ENCODE results near the gene ITGB1BP1. TPM values are rescaled to one million over a fixed set of nuclear protein-coding genes. Genes with fewer than 3 reads are reported as not detected.

Gene ITGB1BP1
- total and polyA plus RNA-seq, 2 of the 13 experiments (the other 11 are each of a cell fraction or from before 2014, with no cell fraction given), result 106 to 108 TPM

GRCh38 chr2:9379391-9379755 lies 44.0 kb downstream of the ITGB1BP1 start:
- Histone ChIP-seq H3K4me2 (ENCODE audit: low read depth, low read length) (no peak overlapping the region), H4K20me1 (ENCODE audit: insufficient read depth, low read length) (no peaks in the 10 kb centered on the region), H3K4me1 (ENCODE audit: insufficient read depth, low read length) (peaks cover 40% of the 10 kb centered on the region), H3K27ac (ENCODE audit: extremely low read length, insufficient read depth, low read length) (no peak overlapping the region), H3K27me3 (ENCODE audit: control insufficient read depth in 1 of 2, insufficient read depth in 2 of 2, low read length in 2 of 2) (no peaks in the 10 kb centered on the region), H3K4me3 (replicated peaks in 1 of 3; ENCODE audit: insufficient read depth in 1 of 3, low read depth in 2 of 3, low read length in 3 of 3) (no peak overlapping the region), H2AFZ (ENCODE audit: low read length) (no peak overlapping the region), H3K79me2 (ENCODE audit: insufficient read depth, low read length) (no peaks in the 10 kb centered on the region), H3K36me3 (replicated peaks in 1 of 2; ENCODE audit: control insufficient read depth in 1 of 2, insufficient read depth in 2 of 2, low read length in 2 of 2) (peaks cover 7 to 15% of the 10 kb centered on the region in 2 experiments; a peak in 4 of 5 replicates), H3K9ac (ENCODE audit: insufficient read depth, low read depth, low read length) (no peak overlapping the region), H3K9me3 (ENCODE audit: low read length) (no peaks in the 10 kb centered on the region)
- no peak for TF ChIP-seq GPBP1L1 (CRISPR knock-in tag; IDR thresholded peaks at IDR 0.05)
- TF ChIP-seq ZNF784 (CRISPR knock-in tag; IDR thresholded peaks at IDR 0.05; ENCODE audit: borderline replicate concordance), result no peak
- no peak for TF ChIP-seq ASH2L (IDR thresholded peaks at IDR 0.05; ENCODE audit: insufficient read length, low read depth, low read length)
- TF ChIP-seq GATAD2A (CRISPR knock-in tag; IDR thresholded peaks at IDR 0.05), result no peak
- no peak for TF ChIP-seq LRRFIP1 (CRISPR knock-in tag; conservative IDR thresholded peaks at IDR 0.05)
- no peak for TF ChIP-seq SMAD9 (CRISPR knock-in tag; IDR thresholded peaks at IDR 0.05)
- TF ChIP-seq ZBTB39 (CRISPR knock-in tag; IDR thresholded peaks at IDR 0.05), result no peak
- no peak for TF ChIP-seq FIP1L1 (IDR thresholded peaks at IDR 0.05; ENCODE audit: borderline replicate concordance, insufficient read depth, low read depth, low read length)
- intact Hi-C loops (cut with micrococcal nuclease; ENCODE audit: unreplicated experiment) (no loop called here), in situ Hi-C loops (cut with HindIII; ENCODE audit: extremely low pct_ligation_motif_present, low pct_unique_long_range_greater_than_20kb) (loop anchor here (10.0 kb wide), 1 partner anchor 235 kb away; no protein-coding TSS in a partner anchor)
- BruUV-seq (replicated peaks), result no TSS peak
- CTCF ChIA-PET (ENCODE audit: low intra/inter-chr PET ratio, low total read pairs), result no interaction called here
- no peak for DNase-seq (ENCODE audit: low spot score)
- no peak for FAIRE-seq
- no peak for ATAC-seq
- POLR2A ChIA-PET, result no interaction called here
- WGBS (ENCODE audit: low lambda C conversion rate), result 99% methylated on average over 5 of the region's 5 CpGs

Data from HepG2 (cell line).